ENCODE data around the gene MRPS15.

GRCh38 chr1:36419569-36419968, 44.6 kb downstream of the MRPS15 start:
- TF ChIP-seq EZH2 (IDR thresholded peaks at IDR 0.05) (no peak), POLR2AphosphoS5 (IDR thresholded peaks at IDR 0.05; ENCODE audit: borderline replicate concordance, low read depth, low read length) (no peak), FOXP2 (optimal IDR thresholded peaks at IDR 0.05; ENCODE audit: control extremely low read depth, extremely low read length, insufficient read depth) (no peak)

Measured in SK-N-MC (cell line).